H1 (cell line): ENCODE data around the gene ZSWIM4. TPM values are rescaled to one million over a fixed set of nuclear protein-coding genes. Genes with fewer than 3 reads are reported as not detected.

ENCODE experiments used
- CTCF ChIA-PET: fragments of 300-600 bp; sonication (Branson Sonifier 250); formaldehyde crosslinking; loops from one replicate; lab custom pipeline; 2021; ENCODE audit not compliant: partially characterized antibody; lab: Charles Lee
- POLR2A ChIA-PET: fragments of 300-600 bp; sonication (Branson Sonifier 250); formaldehyde crosslinking; loops from one replicate; lab custom pipeline; 2021; ENCODE audit warnings: inconsistent platforms; ENCODE audit not compliant: partially characterized antibody; lab: Charles Lee
- DNase-seq, 2 experiments: peaks; one replicate each; pipeline versions ENCODE4 v3.0.0 to v3.0.0-alpha.2; 2010 to 2022; ENCODE audit warnings: low spot score in 2 of 2, low read depth in 1 of 2, mixed read lengths in 1 of 2
- FAIRE-seq: peaks from 2 replicates; lab custom pipeline; 2011; peaks lifted over from hg19 to GRCh38; lab: Jason Lieb, UNC
- H2AFZ ChIP-seq: 2 replicates; pipeline ENCODE4 v1.8.1; 2012; ENCODE audit warnings: low read length, inconsistent platforms
- H2AK5ac ChIP-seq: 2 replicates; pipeline ENCODE4 v1.6.1; 2013; ENCODE audit warnings: low read depth, low read length
- H2BK120ac ChIP-seq: replicated peaks from 2 replicates; pipeline ENCODE3; 2013; ENCODE audit warnings: low read depth, low read length, inconsistent platforms
- H2BK12ac ChIP-seq: 2 replicates; pipeline ENCODE4 v1.6.1; 2013; ENCODE audit warnings: low read depth, low read length
- H2BK15ac ChIP-seq: 2 replicates; pipeline ENCODE4 v1.6.1; 2013; ENCODE audit warnings: low read length
- H2BK20ac ChIP-seq: 2 replicates; pipeline ENCODE4 v1.6.1; 2013; ENCODE audit warnings: low read length
- H2BK5ac ChIP-seq: 2 replicates; pipeline ENCODE4 v1.6.1; 2013; ENCODE audit warnings: low read depth, low read length
- H3K14ac ChIP-seq: 2 replicates; pipeline ENCODE4 v1.6.1; 2013; ENCODE audit warnings: inconsistent platforms; ENCODE audit not compliant: insufficient read length
- H3K18ac ChIP-seq: 2 replicates; pipeline ENCODE4 v1.6.1; 2013; ENCODE audit warnings: low read length; ENCODE audit errors: extremely low read depth
- H3K23ac ChIP-seq: 2 replicates; pipeline ENCODE4 v1.6.1; 2013; ENCODE audit warnings: inconsistent platforms; ENCODE audit not compliant: insufficient read length
- H3K23me2 ChIP-seq: 2 replicates; pipeline ENCODE4 v1.6.1; 2013; ENCODE audit warnings: low read depth, low read length
- H3K27ac ChIP-seq: 2 replicates; pipeline ENCODE4 v1.6.1; 2011; ENCODE audit warnings: low read depth, low read length, inconsistent platforms
- H3K27me3 ChIP-seq, 4 experiments: replicated peaks in 1 of 4; 1 replicate in 1 of 4; 2 replicates in 3 of 4; pipeline versions ENCODE4 v1.6.1 to v1.8.1; 2011 to 2013; ENCODE audit warnings: low read length in 3 of 4, mild to moderate bottlenecking in 3 of 4, inconsistent platforms in 2 of 4, mixed read lengths in 2 of 4, moderate library complexity in 1 of 4; ENCODE audit not compliant: control insufficient read depth in 3 of 4, insufficient read depth in 3 of 4; ENCODE audit errors: extremely low read depth in 1 of 4
- H3K36me3 ChIP-seq, 4 experiments: 2 replicates each; pipeline versions ENCODE4 v1.6.1 to v1.8.1; 2011 to 2013; ENCODE audit warnings: mild to moderate bottlenecking in 4 of 4, low read length in 3 of 4, moderate library complexity in 2 of 4, control low read depth in 1 of 4, inconsistent platforms in 1 of 4; ENCODE audit not compliant: insufficient read depth in 4 of 4, control insufficient read depth in 2 of 4
- H3K4ac ChIP-seq: replicated peaks from 2 replicates; pipeline ENCODE3; 2013; ENCODE audit warnings: low read length, low read depth, mixed read lengths, inconsistent platforms; ENCODE audit not compliant: insufficient read length
- H3K4me1 ChIP-seq, 4 experiments: replicated peaks in 1 of 4; 1 replicate in 1 of 4; 2 replicates in 3 of 4; pipeline versions ENCODE4 v1.6.1 to v1.8.1; 2011 to 2013; ENCODE audit warnings: low read length in 3 of 4, inconsistent platforms in 2 of 4, mixed read lengths in 1 of 4; ENCODE audit not compliant: insufficient read depth in 4 of 4, control insufficient read depth in 3 of 4
- H3K4me2 ChIP-seq, 2 experiments: 2 replicates each; pipeline versions ENCODE4 v1.6.1 to v1.8.1; 2011 to 2013; ENCODE audit warnings: low read depth in 2 of 2, low read length in 2 of 2, control low read depth in 1 of 2, inconsistent platforms in 1 of 2, mild to moderate bottlenecking in 1 of 2; ENCODE audit not compliant: insufficient read depth in 1 of 2
- H3K4me3 ChIP-seq, 4 experiments: fragments of 200-600, 300-600 bp in 1 of 4; sonication (generic), shearing (Covaris generic), sonication (Bioruptor Twin) in 1 of 4; 2 replicates each; pipeline versions ENCODE4 v1.5.1 to v1.8.1; 2011 to 2016; ENCODE audit warnings: low read length in 4 of 4, low read depth in 3 of 4, control low read depth in 2 of 4, inconsistent platforms in 2 of 4, mild to moderate bottlenecking in 2 of 4, mixed read lengths in 1 of 4, moderate library complexity in 1 of 4; ENCODE audit not compliant: insufficient read depth in 2 of 4; ENCODE audit errors: extremely low read depth in 1 of 4
- H3K56ac ChIP-seq: replicated peaks from 2 replicates; pipeline ENCODE3; 2013; ENCODE audit warnings: low read depth, mild to moderate bottlenecking, mixed read lengths, low read length, inconsistent platforms; ENCODE audit not compliant: insufficient read length
- H3K79me1 ChIP-seq: 2 replicates; pipeline ENCODE4 v1.6.1; 2013; ENCODE audit warnings: low read depth, low read length, control low read depth
- H3K79me2 ChIP-seq, 2 experiments: 2 replicates each; pipeline versions ENCODE4 v1.6.1 to v1.8.1; 2012 to 2013; ENCODE audit warnings: low read length in 2 of 2, mild to moderate bottlenecking in 2 of 2, inconsistent platforms in 1 of 2; ENCODE audit not compliant: insufficient read depth in 2 of 2, control insufficient read depth in 1 of 2
- H3K9ac ChIP-seq, 4 experiments: replicated peaks in 1 of 4; 1 replicate in 1 of 4; 2 replicates in 3 of 4; pipeline versions ENCODE4 v1.6.1 to v1.8.1; 2011 to 2013; ENCODE audit warnings: low read depth in 3 of 4, low read length in 3 of 4, control low read depth in 2 of 4, mild to moderate bottlenecking in 2 of 4, moderate library complexity in 2 of 4, inconsistent platforms in 1 of 4; ENCODE audit errors: extremely low read depth in 1 of 4
- H3K9me3 ChIP-seq, 2 experiments: 2 replicates each; pipeline versions ENCODE4 v1.6.1 to v1.8.1; 2012 to 2013; ENCODE audit warnings: mild to moderate bottlenecking in 2 of 2, moderate library complexity in 2 of 2, control low read depth in 1 of 2, inconsistent platforms in 1 of 2, low read depth in 1 of 2, low read length in 1 of 2, mixed read lengths in 1 of 2; ENCODE audit not compliant: insufficient read depth in 2 of 2
- H4K20me1 ChIP-seq, 2 experiments: replicated peaks in 1 of 2; 2 replicates each; pipeline versions ENCODE3 to v1.8.1; 2011 to 2013; ENCODE audit warnings: inconsistent platforms in 2 of 2, low read length in 2 of 2, mild to moderate bottlenecking in 1 of 2; ENCODE audit not compliant: insufficient read depth in 2 of 2, control insufficient read depth in 1 of 2
- H4K5ac ChIP-seq: 2 replicates; pipeline ENCODE4 v1.6.1; 2013; ENCODE audit warnings: low read length, low read depth, mixed read lengths, inconsistent platforms; ENCODE audit not compliant: insufficient read length
- H4K8ac ChIP-seq: 2 replicates; pipeline ENCODE4 v1.8.0; 2013; ENCODE audit warnings: mild to moderate bottlenecking, moderate library complexity, low read length, inconsistent platforms; ENCODE audit not compliant: insufficient read depth; ENCODE audit errors: extremely low read depth
- H4K91ac ChIP-seq: replicated peaks from 2 replicates; pipeline ENCODE3; 2013; ENCODE audit warnings: low read length, mixed read lengths, inconsistent platforms; ENCODE audit not compliant: insufficient read length
- BRCA1 ChIP-seq: IDR thresholded peaks from 2 replicates; pipeline ENCODE4 v1.6.1; 2012; ENCODE audit warnings: low read depth, low read length, improper control_type of control experiment
- CHD1 ChIP-seq: IDR thresholded peaks from 2 replicates; pipeline ENCODE4 v1.6.1; 2012; ENCODE audit warnings: low read depth, low read length, improper control_type of control experiment
- CREB1 ChIP-seq: IDR thresholded peaks from 2 replicates; pipeline ENCODE4 v1.6.1; 2012; ENCODE audit warnings: inconsistent platforms
- HDAC6 ChIP-seq: IDR thresholded peaks from one replicate; pipeline ENCODE4 v1.7.1; 2012; ENCODE audit warnings: low read depth, mild to moderate bottlenecking, inconsistent platforms, low read length, moderate library complexity
- JUND ChIP-seq: IDR thresholded peaks from 2 replicates; pipeline ENCODE4 v1.6.1; 2011; ENCODE audit warnings: mild to moderate bottlenecking, improper control_type of control experiment, low read length
- POLR2AphosphoS5 ChIP-seq: IDR thresholded peaks from 2 replicates; pipeline ENCODE4 v1.6.1; 2011; ENCODE audit warnings: low read depth, low read length
- RNF2 ChIP-seq: fragments of 200-900, 300-1000 bp; sonication (generic); IDR thresholded peaks from 2 replicates; pipeline ENCODE4 v1.7.1; 2016; ENCODE audit warnings: borderline replicate concordance, low read depth, mild to moderate bottlenecking, antibody characterized with exemption, low read length; ENCODE audit not compliant: poor library complexity, severe bottlenecking; ENCODE audit errors: missing control alignments
- SAP30 ChIP-seq: fragments of 300-600 bp; sonication (generic); IDR thresholded peaks from 2 replicates; pipeline ENCODE4 v1.7.1; 2012; ENCODE audit warnings: low read length, moderate library complexity, mild to moderate bottlenecking, inconsistent platforms; ENCODE audit not compliant: insufficient read depth, insufficient replicate concordance
- TBP ChIP-seq: IDR thresholded peaks from 2 replicates; pipeline ENCODE4 v1.6.1; 2011; ENCODE audit warnings: low read depth, low read length, improper control_type of control experiment
- WGBS, 2 experiments: shearing (Covaris generic) in 1 of 2; methylation state at CpG; one replicate each; pipeline versions ENCODE4 v1.1.6 to v1.1.7; 2013 to 2015; ENCODE audit warnings: low lambda C conversion rate in 2 of 2, mixed read lengths in 2 of 2, inconsistent platforms in 1 of 2, low coverage in 1 of 2, missing lambda C conversion rate in 1 of 2; ENCODE audit not compliant: insufficient replicate concordance in 2 of 2, insufficient coverage in 1 of 2, insufficient read length in 1 of 2; ENCODE audit errors: extremely low coverage in 1 of 2, missing lambda C conversion rate in 1 of 2; 5-methylcytosine and 5-hydroxymethylcytosine counted together
- polyA plus RNA-seq, 7 experiments: library from polyadenylated mRNA; depleted of rRNA in 3 of 7; stranded (reverse) in 5 of 7; unstranded in 2 of 7; fragments of >200 nt in 5 of 7; fragments of 200-250 nt in 2 of 7; gene quantifications; 1 replicate in 5 of 7; 2 replicates in 1 of 7; 4 replicates in 1 of 7; pipeline versions ENCODE4 v1.2.1 to v1.2.3, GENCODE V29; 2011 to 2013; ENCODE audit warnings: missing spikeins in 2 of 7, mixed read lengths in 2 of 7
- total RNA-seq: library from RNA; stranded (reverse); fragmentation: NEBNext Ultra II Directional; extraction: Animal tissue kit (Norgen Biotek cat#: 25700); gene quantifications from 2 replicates; pipeline ENCODE4 v1.2.1, GENCODE V29; 2021

ZSWIM4 gene
- total and polyA plus RNA-seq, 2 of the 8 experiments (the other 6 are each of a cell fraction or from before 2014, with no cell fraction given) = 12.2 to 31.1 TPM

GRCh38 chr19:13766095-13766481, 29.2 kb upstream of the ZSWIM4 start:
- no peak overlapping the region for H4K5ac ChIP-seq
- H3K36me3 ChIP-seq = peaks cover 0 to 27% (median 3%) of the 10 kb centered on the region in 4 experiments; a peak in 6 of 8 replicates
- H3K4ac ChIP-seq = no peak overlapping the region
- peaks cover 0 to 2% of the 10 kb centered on the region in 2 experiments for H4K20me1 ChIP-seq
- DNase-seq (no peak), FAIRE-seq (no peak)
- no peak overlapping the region for H3K56ac ChIP-seq
- H2BK120ac ChIP-seq = no peak overlapping the region
- H2BK15ac ChIP-seq = no peak overlapping the region
- H3K14ac ChIP-seq = no peak overlapping the region
- no peak overlapping the region; a peak in 1 of 4 replicates for H3K4me2 ChIP-seq
- H3K27ac ChIP-seq = no peak overlapping the region
- no peak for TF ChIP-seq CREB1
- no peak for TF ChIP-seq RNF2
- TF ChIP-seq POLR2AphosphoS5 = no peak
- no peak for TF ChIP-seq BRCA1
- TF ChIP-seq CHD1 = no peak
- TF ChIP-seq TBP = no peak
- TF ChIP-seq SAP30 = no peak
- no peak for TF ChIP-seq JUND
- no peak for TF ChIP-seq HDAC6
- H3K4me1 ChIP-seq = peaks cover 0 to 9% (median 2%) of the 10 kb centered on the region in 4 experiments; a peak in 3 of 7 replicates
- no peak overlapping the region for H3K23ac ChIP-seq
- H2AFZ ChIP-seq = no peak overlapping the region
- H2BK20ac ChIP-seq = no peak overlapping the region
- H3K79me1 ChIP-seq = no peaks in the 10 kb centered on the region
- no peak overlapping the region for H2AK5ac ChIP-seq
- H2BK5ac ChIP-seq = no peak overlapping the region
- H3K23me2 ChIP-seq = peaks cover 7% of the 10 kb centered on the region; the same call in 1 of the 2 replicates
- no peaks in the 10 kb centered on the region for H3K79me2 ChIP-seq
- peak overlapping the region; percentile 62; the same call in 1 of the 2 replicates for H4K8ac ChIP-seq
- no peak overlapping the region for H2BK12ac ChIP-seq
- 91% methylated on average over 3 of the region's 3 CpGs; no CpG with 5 or more reads in 1 of the 2 experiments for WGBS, 2 experiments
- H4K91ac ChIP-seq = no peak overlapping the region
- ChIA-PET POLR2A (interaction anchor here (6.7 kb wide), 1 partner anchor 8 kb away, joined by 39 read pairs; the partner anchor contains the start of gene C19orf53), CTCF (interaction anchor here (2.6 kb wide), 1 partner anchor 8 kb away, joined by 18 read pairs; the partner anchor contains the start of gene C19orf53)
- no peak overlapping the region for H3K9ac ChIP-seq
- no peak overlapping the region for H3K18ac ChIP-seq
- H3K4me3 ChIP-seq = no peak overlapping the region
- H3K27me3 ChIP-seq = no peaks in the 10 kb centered on the region; a peak in 1 of 7 replicates
- H3K9me3 ChIP-seq = no peaks in the 10 kb centered on the region
